Adrenal gland (tissue), 12 donors: ENCODE data around the gene CAMSAP1. TPM values are rescaled to one million over a fixed set of nuclear protein-coding genes. Genes with fewer than 3 reads are reported as not detected.

ENCODE experiments used
- DNase-seq, 7 donors: peaks; one replicate each; pipeline ENCODE4 v3.0.0-alpha.2; 2019 to 2020
- H3K27ac ChIP-seq, 5 donors: fragments of 200-600 bp; sonication (generic) in 4 of 5; 1 replicate in 3 of 5; 2 replicates in 2 of 5; pipeline versions ENCODE4 v1.5.1 to v1.8.0; 2016 to 2020; ENCODE audit warnings: mild to moderate bottlenecking in 1 of 5
- H3K27me3 ChIP-seq: fragments of 200-600 bp; 2 replicates; pipeline ENCODE4 v1.8.0; 2021
- H3K36me3 ChIP-seq, 2 donors: fragments of 200-600 bp; replicated peaks in 1 of 2; 1 replicate in 1 of 2; 2 replicates in 1 of 2; pipeline versions ENCODE4 v1.5.1 to v1.8.0; 2018 to 2022
- H3K4me1 ChIP-seq, 2 donors: fragments of 200-600 bp; replicated peaks in 1 of 2; 1 replicate in 1 of 2; 2 replicates in 1 of 2; pipeline versions ENCODE4 v1.5.1 to v1.8.0; 2018 to 2021
- H3K4me3 ChIP-seq, 4 donors: fragments of 200-600 bp; sonication (generic) in 3 of 4; one replicate each; pipeline ENCODE4 v1.5.1; 2016 to 2018
- H3K9me3 ChIP-seq, 3 donors: fragments of 200-600 bp; sonication (generic) in 1 of 3; replicated peaks in 1 of 3; 1 replicate in 2 of 3; 2 replicates in 1 of 3; pipeline versions ENCODE4 v1.5.1 to v1.8.0; 2016 to 2021
- CTCF ChIP-seq, 6 experiments: fragments of 450-650 bp in 4 of 6; fragments of 200-600 bp in 2 of 6; sonication (generic) in 1 of 6; IDR thresholded peaks; 1 replicate in 5 of 6; 2 replicates in 1 of 6; pipeline versions ENCODE4 v1.5.1 to v1.8.0; 2016 to 2021; ENCODE audit warnings: antibody characterized with exemption in 6 of 6, mild to moderate bottlenecking in 2 of 6, moderate library complexity in 1 of 6
- POLR2A ChIP-seq, 2 donors: fragments of 450-650 bp; IDR thresholded peaks; one replicate each; pipeline ENCODE4 v1.6.1; 2017; ENCODE audit warnings: antibody characterized with exemption in 2 of 2, mild to moderate bottlenecking in 2 of 2, moderate library complexity in 1 of 2
- WGBS, 4 donors: extraction: QIAGEN DNeasy Blood & Tissue Kit in 2 of 4; methylation state at CpG; one replicate each; pipeline versions ENCODE4 v1.1.5 to v1.1.7; 2013 to 2017; 5-methylcytosine and 5-hydroxymethylcytosine counted together
- intact Hi-C, 2 donors: fragments of 100-400 bp; cut with DNase I; formaldehyde crosslinking; loops; one replicate each; pipeline versions ENCODE4 v1.14.1 to v1.15.0; 2022 to 2023
- polyA plus RNA-seq, 3 donors: library from polyadenylated mRNA; stranded (reverse); fragments of 200-250 nt in 2 of 3; fragments of 350-450 nt in 1 of 3; fragmentation: Illumina TruSeq in 1 of 3; extraction: RNeasy Lipid Tissue Mini Kit (QIAGEN cat#74804) in 1 of 3; gene quantifications; one replicate each; pipeline ENCODE4 v1.2.3, GENCODE V29; 2013 to 2014
- total RNA-seq, 9 donors: library from RNA; depleted of rRNA in 4 of 9; stranded (reverse); fragments of >200 nt in 4 of 9; fragments of 120-200 nt in 1 of 9; fragmentation: NEBNext Ultra II Directional in 1 of 9; extraction: Animal tissue kit (Norgen Biotek cat#: 25700) in 1 of 9; gene quantifications; one replicate each; pipeline versions ENCODE4 v1.1.0 to v1.2.4, GENCODE V29; 2013 to 2023
- donor health status: healthy with polysubstance abuse.
- donor health status: Bipolar disorder and iron deficiency.
- donor health status: DM: yes; HTN: yes; CAD: no.
- donor health status: DM: no; HTN: no; CAD: no.
- donor health status: DM: no; HTN: no; CAD: no.
- donor health status: DM: yes; HTN: yes; CAD: no.

The CAMSAP1 gene
- total and polyA plus RNA-seq, 12 donors, result 4.6 to 108 (median 27.0) TPM

GRCh38 chr9:135819905-135820304, 87.4 kb downstream of the CAMSAP1 start:
- TF ChIP-seq POLR2A (IDR thresholded peaks at IDR 0.05) (no peak), CTCF (IDR thresholded peaks at IDR 0.05) (no peak)
- Histone ChIP-seq H3K4me1 (no peaks in the 10 kb centered on the region), H3K36me3 (peaks cover 0 to 84% of the 10 kb centered on the region in 2 donors), H3K4me3 (no peak overlapping the region), H3K27ac (no peak overlapping the region), H3K27me3 (no peaks in the 10 kb centered on the region), H3K9me3 (no peaks in the 10 kb centered on the region)
- intact Hi-C loops, result no loop called here
- whole genome bisulfite sequencing, 4 donors, result 90 to 96% (median 91%) methylated on average over 13 of the region's 13 CpGs
- peak in 1 of 7 donors; percentile 45 for DNase-seq

GRCh38 chr9:135818718-135819475, 88.4 kb downstream of the CAMSAP1 start:
- H3K9me3 ChIP-seq, result no peaks in the 10 kb centered on the region
- TF ChIP-seq CTCF (IDR thresholded peaks at IDR 0.05) (no peak), POLR2A (IDR thresholded peaks at IDR 0.05) (no peak)
- H3K27me3 ChIP-seq, result no peaks in the 10 kb centered on the region
- peaks cover 0 to 92% of the 10 kb centered on the region in 2 donors for H3K36me3 ChIP-seq
- no peak overlapping the region for H3K27ac ChIP-seq
- DNase-seq, result no peak
- H3K4me1 ChIP-seq, result no peaks in the 10 kb centered on the region
- 95 to 97% (median 97%) methylated on average over 41 to 43 of the region's 43 CpGs for WGBS, 4 donors
- intact Hi-C loops, result no loop called here
- no peak overlapping the region for H3K4me3 ChIP-seq

DNA sequence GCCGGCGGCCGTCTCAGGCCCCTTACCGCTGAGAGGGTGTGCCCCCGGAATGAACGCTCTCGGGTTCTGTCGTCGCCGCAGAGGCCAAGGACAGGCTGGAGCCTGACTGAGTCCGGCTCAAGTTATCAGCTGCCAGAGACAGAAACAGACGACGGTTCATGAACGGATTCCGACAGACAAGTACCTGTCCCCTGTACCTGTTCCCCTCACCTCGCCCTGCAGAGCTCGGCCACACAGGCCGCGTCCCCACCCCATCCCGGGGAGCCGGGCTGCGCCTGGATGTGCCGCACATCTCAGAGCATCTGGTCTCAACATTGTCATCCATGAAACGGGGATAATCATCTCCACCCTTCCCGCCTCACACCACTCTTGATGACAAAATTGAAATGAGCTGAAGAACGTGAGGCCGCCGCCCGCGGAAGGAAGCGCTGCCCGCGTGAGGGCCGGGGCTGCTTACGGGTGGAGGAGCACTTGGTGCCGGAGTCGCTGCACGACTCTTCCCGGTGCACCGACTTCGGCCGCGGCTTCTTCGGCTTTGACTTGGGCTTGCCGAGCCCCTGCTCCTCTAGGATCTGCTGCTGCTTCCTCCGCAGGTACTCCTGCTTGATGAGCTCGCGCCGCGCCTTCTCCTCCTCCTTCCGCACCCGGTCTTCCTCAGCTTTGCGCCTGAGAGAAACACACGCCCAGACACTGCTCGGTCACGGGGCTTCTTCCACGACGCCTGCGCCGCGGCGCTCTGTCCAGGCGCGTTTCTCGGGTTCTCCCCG, 89.2 kb downstream of the CAMSAP1 start:
- DNase-seq, result no peak
- TF ChIP-seq POLR2A (IDR thresholded peaks at IDR 0.05), result no peak
- TF ChIP-seq CTCF (IDR thresholded peaks at IDR 0.05), result no peak
- H3K27ac ChIP-seq, result no peak overlapping the region
- peaks cover 0 to 92% of the 10 kb centered on the region in 2 donors for H3K36me3 ChIP-seq
- no peak overlapping the region for H3K4me3 ChIP-seq
- no peaks in the 10 kb centered on the region for H3K4me1 ChIP-seq
- H3K27me3 ChIP-seq, result no peaks in the 10 kb centered on the region
- intact Hi-C loops, result no loop called here
- WGBS, 4 donors, result 95 to 97% (median 96%) methylated on average over 55 to 66 of the region's 66 CpGs
- no peaks in the 10 kb centered on the region for H3K9me3 ChIP-seq

- intact Hi-C loops, result no loop called here
- TF ChIP-seq POLR2A (IDR thresholded peaks at IDR 0.05) (no peak), CTCF (IDR thresholded peaks at IDR 0.05) (no peak)
- H3K9me3 ChIP-seq, result no peaks in the 10 kb centered on the region
- no peak for DNase-seq
- no peaks in the 10 kb centered on the region for H3K4me1 ChIP-seq
- H3K4me3 ChIP-seq, result no peak overlapping the region
- no peak overlapping the region for H3K27ac ChIP-seq
- H3K36me3 ChIP-seq, result peaks cover 0 to 84% of the 10 kb centered on the region in 2 donors
- WGBS, 4 donors, result 91 to 98% (median 92%) methylated on average over 11 to 12 of the region's 12 CpGs
- no peaks in the 10 kb centered on the region for H3K27me3 ChIP-seq
These were observed 90.7 kb downstream of the CAMSAP1 start for GRCh38 chr9:135816651-135816970.
